Measurements from ENCODE around the gene AEBP1. TPM values are rescaled to one million over a fixed set of nuclear protein-coding genes. Genes with fewer than 3 reads are reported as not detected.

The AEBP1 gene
- total RNA-seq, 2 experiments from 2014 or later, result 35.0 to 64.2 TPM

GRCh38 chr7:44161371-44161770 lies 57.2 kb downstream of the AEBP1 start:
- BruUV-seq (replicated peaks), result no TSS peak
- ChIA-PET CTCF (ENCODE audit: unreplicated experiment) (no interaction called here), POLR2A (no interaction called here)

GRCh38 chr7:44162179-44162578 lies 58.0 kb downstream of the AEBP1 start:
- no peaks in the 10 kb centered on the region for H3K4me1 ChIP-seq (ENCODE audit: insufficient read depth, low read length, poor library complexity, severe bottlenecking)
- no peak for TF ChIP-seq EZH2phosphoT487 (IDR thresholded peaks at IDR 0.05; ENCODE audit: borderline replicate concordance, low read depth, low read length)
- TF ChIP-seq CTCF (conservative IDR thresholded peaks at IDR 0.05; ENCODE audit: low read length), result no peak
- H2AFZ ChIP-seq (ENCODE audit: low read length), result no peak overlapping the region
- ChIA-PET CTCF (ENCODE audit: unreplicated experiment) (no interaction called here), POLR2A (no interaction called here)
- H4K20me1 ChIP-seq (ENCODE audit: insufficient read depth, low read length), result no peaks in the 10 kb centered on the region
- no peaks in the 10 kb centered on the region for H3K9me2 ChIP-seq (ENCODE audit: insufficient read depth, low read length)
- H3K9me3 ChIP-seq (ENCODE audit: low read length), result no peaks in the 10 kb centered on the region
- H3K27ac ChIP-seq (ENCODE audit: low read depth, low read length, poor library complexity, severe bottlenecking), result no peak overlapping the region
- no peaks in the 10 kb centered on the region for H3K36me3 ChIP-seq (ENCODE audit: insufficient read depth, low read length)
- no peaks in the 10 kb centered on the region for H3K79me2 ChIP-seq (ENCODE audit: insufficient read depth, low read depth, low read length)
- no peak overlapping the region for H3K4me2 ChIP-seq (ENCODE audit: low read length)
- DNase-seq (ENCODE audit: low spot score), result no peak
- H3K4me3 ChIP-seq (ENCODE audit: low read depth, low read length, poor library complexity, severe bottlenecking), result no peak overlapping the region
- intact Hi-C loops (cut with micrococcal nuclease; ENCODE audit: unreplicated experiment), result no loop called here
- no TSS peak for BruUV-seq (replicated peaks)

More at GRCh38 chr7:44161371-44161770, 57.2 kb downstream of the AEBP1 start:
- no peak overlapping the region for H3K4me3 ChIP-seq (ENCODE audit: low read depth, low read length, poor library complexity, severe bottlenecking)
- no peaks in the 10 kb centered on the region for H3K9me3 ChIP-seq (ENCODE audit: low read length)
- intact Hi-C loops (cut with micrococcal nuclease; ENCODE audit: unreplicated experiment), result no loop called here
- no peaks in the 10 kb centered on the region for H3K9me2 ChIP-seq (ENCODE audit: insufficient read depth, low read length)
- no peak overlapping the region for H2AFZ ChIP-seq (ENCODE audit: low read length)
- H3K4me2 ChIP-seq (ENCODE audit: low read length), result no peak overlapping the region
- no peak for TF ChIP-seq CTCF (conservative IDR thresholded peaks at IDR 0.05; ENCODE audit: low read length)
- TF ChIP-seq EZH2phosphoT487 (IDR thresholded peaks at IDR 0.05; ENCODE audit: borderline replicate concordance, low read depth, low read length), result no peak
- no peaks in the 10 kb centered on the region for H4K20me1 ChIP-seq (ENCODE audit: insufficient read depth, low read length)
- H3K27ac ChIP-seq (ENCODE audit: low read depth, low read length, poor library complexity, severe bottlenecking), result no peak overlapping the region
- no peaks in the 10 kb centered on the region for H3K79me2 ChIP-seq (ENCODE audit: insufficient read depth, low read depth, low read length)
- H3K4me1 ChIP-seq (ENCODE audit: insufficient read depth, low read length, poor library complexity, severe bottlenecking), result no peaks in the 10 kb centered on the region
- no peak for DNase-seq (ENCODE audit: low spot score)
- no peaks in the 10 kb centered on the region for H3K36me3 ChIP-seq (ENCODE audit: insufficient read depth, low read length)

GRCh38 chr7:44162785-44163395 lies 58.7 kb downstream of the AEBP1 start:
- peaks cover 4% of the 10 kb centered on the region for H3K4me1 ChIP-seq (ENCODE audit: insufficient read depth, low read length, poor library complexity, severe bottlenecking)
- no TSS peak for BruUV-seq (replicated peaks)
- CTCF ChIA-PET (ENCODE audit: unreplicated experiment), result interaction anchor here (1.3 kb wide), 1 partner anchor 13 kb away, joined by 3 read pairs; no protein-coding TSS in a partner anchor
- no peak overlapping the region for H3K4me2 ChIP-seq (ENCODE audit: low read length)
- H3K27ac ChIP-seq (ENCODE audit: low read depth, low read length, poor library complexity, severe bottlenecking), result no peak overlapping the region
- no peak for DNase-seq (ENCODE audit: low spot score)
- no peaks in the 10 kb centered on the region for H3K79me2 ChIP-seq (ENCODE audit: insufficient read depth, low read depth, low read length)
- POLR2A ChIA-PET, result interaction anchor here (0.9 kb wide), 1 partner anchor 15 kb away, joined by 3 read pairs; no protein-coding TSS in a partner anchor
- H3K9me2 ChIP-seq (ENCODE audit: insufficient read depth, low read length), result no peaks in the 10 kb centered on the region
- H3K4me3 ChIP-seq (ENCODE audit: low read depth, low read length, poor library complexity, severe bottlenecking), result no peak overlapping the region
- no peaks in the 10 kb centered on the region for H3K36me3 ChIP-seq (ENCODE audit: insufficient read depth, low read length)
- H2AFZ ChIP-seq (ENCODE audit: low read length), result no peak overlapping the region
- no peaks in the 10 kb centered on the region for H3K9me3 ChIP-seq (ENCODE audit: low read length)
- H4K20me1 ChIP-seq (ENCODE audit: insufficient read depth, low read length), result no peaks in the 10 kb centered on the region
- TF ChIP-seq CTCF (conservative IDR thresholded peaks at IDR 0.05; ENCODE audit: low read length), result no peak
- no peak for TF ChIP-seq EZH2phosphoT487 (IDR thresholded peaks at IDR 0.05; ENCODE audit: borderline replicate concordance, low read depth, low read length)
- intact Hi-C loops (cut with micrococcal nuclease; ENCODE audit: unreplicated experiment), result no loop called here

Data from OCI-LY7 (cell line).